GM12891 (cell line): ENCODE results near the gene GLRX5.

Experiments used
- PAX5 ChIP-seq: IDR thresholded peaks from 2 replicates; pipeline ENCODE4 v1.6.1; 2011; ENCODE audit warnings: low read length, moderate library complexity, mild to moderate bottlenecking; ENCODE audit not compliant: insufficient read depth, severe bottlenecking
- POLR2A ChIP-seq: IDR thresholded peaks from 2 replicates; pipeline ENCODE4 v1.6.1; 2011; ENCODE audit warnings: low read depth, low read length, control low read depth
- POLR2AphosphoS5 ChIP-seq: IDR thresholded peaks from 2 replicates; pipeline ENCODE4 v1.6.1; 2011; ENCODE audit warnings: low read depth, low read length, control low read depth
- POU2F2 ChIP-seq: IDR thresholded peaks from 2 replicates; pipeline ENCODE4 v1.6.1; 2011; ENCODE audit warnings: low read depth, mild to moderate bottlenecking, control low read depth, low read length, moderate library complexity
- SPI1 ChIP-seq: IDR thresholded peaks from 2 replicates; pipeline ENCODE4 v1.6.1; 2011; ENCODE audit warnings: low read depth, low read length, control low read depth
- TAF1 ChIP-seq: IDR thresholded peaks from 2 replicates; pipeline ENCODE4 v1.6.1; 2011; ENCODE audit warnings: low read depth, low read length, control low read depth

DNA sequence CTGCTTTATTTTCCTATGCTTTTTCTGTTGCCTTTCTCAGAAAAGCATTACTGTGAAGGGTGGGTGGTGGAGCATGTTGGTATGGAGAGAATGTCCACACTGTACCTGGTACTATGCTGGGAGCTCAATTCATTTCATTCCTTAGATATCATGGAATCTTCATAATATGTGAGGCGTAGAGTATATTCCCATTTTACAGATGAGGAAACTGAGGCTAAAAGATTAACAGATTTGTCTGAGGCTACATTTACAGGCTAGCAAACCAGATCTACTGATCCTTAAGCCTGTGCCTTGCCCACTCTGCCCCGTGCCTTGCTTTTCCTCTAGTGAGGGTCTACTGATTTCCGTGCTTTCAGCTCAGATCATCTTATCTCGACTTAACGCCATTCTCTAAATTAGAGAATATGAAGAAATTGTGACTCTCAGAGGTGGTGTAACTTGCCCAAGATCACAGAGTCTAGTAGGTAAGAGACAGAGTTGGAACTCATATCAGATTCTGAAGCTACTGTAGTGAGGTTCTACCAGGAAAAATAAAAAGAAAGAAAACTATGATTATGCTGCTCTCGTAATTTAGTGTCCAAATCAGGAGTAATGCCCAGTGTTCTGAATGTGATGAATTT, 5.5 kb downstream of the GLRX5 start:
- TF ChIP-seq POLR2A (no peak), TAF1 (no peak), POLR2AphosphoS5 (no peak), SPI1 (no peak), PAX5 (no peak), POU2F2 (no peak)
